Mesodermal cell (in vitro differentiated cells): ENCODE data around the gene C1orf21. TPM values are rescaled to one million over a fixed set of nuclear protein-coding genes. Genes with fewer than 3 reads are reported as not detected.
"Not testable (repeated sequence)": the region's sequence is repeated elsewhere in the genome, so short reads cannot be mapped to it uniquely, and the experiment has no call there.

Source experiments
- H3K27ac ChIP-seq: 2 replicates; pipeline ENCODE4 v1.7.0; 2013; ENCODE audit warnings: mild to moderate bottlenecking, low read depth, low read length, moderate library complexity; ENCODE audit not compliant: severe bottlenecking
- H3K36me3 ChIP-seq: 2 replicates; pipeline ENCODE4 v1.7.1; 2013; ENCODE audit warnings: mild to moderate bottlenecking, low read length, moderate library complexity; ENCODE audit not compliant: control insufficient read depth, insufficient read depth
- H3K4me1 ChIP-seq: one replicate; pipeline ENCODE4 v1.7.1; 2013; ENCODE audit warnings: mild to moderate bottlenecking, low read length; ENCODE audit not compliant: insufficient read depth, control insufficient read depth, poor library complexity, severe bottlenecking
- H3K4me3 ChIP-seq: 2 replicates; pipeline ENCODE4 v1.7.0; 2013; ENCODE audit warnings: low read length, control low read depth, mild to moderate bottlenecking; ENCODE audit not compliant: insufficient read depth, poor library complexity, severe bottlenecking; ENCODE audit errors: extremely low read depth
- H3K9me3 ChIP-seq: 2 replicates; pipeline ENCODE4 v1.7.1; 2013; ENCODE audit warnings: mild to moderate bottlenecking, low read length, moderate library complexity; ENCODE audit not compliant: control insufficient read depth
- WGBS, 2 experiments: methylation state at CpG; one replicate each; pipeline ENCODE4 v1.1.5; 2013; ENCODE audit warnings: missing lambda C conversion rate in 2 of 2; ENCODE audit not compliant: insufficient coverage in 2 of 2; 5-methylcytosine and 5-hydroxymethylcytosine counted together
- polyA plus RNA-seq, 2 experiments: library from polyadenylated mRNA; stranded (reverse); fragments of 50-300 nt; gene quantifications; one replicate each; pipeline ENCODE4 v1.2.3, GENCODE V29; 2013

C1orf21 gene, protein sequence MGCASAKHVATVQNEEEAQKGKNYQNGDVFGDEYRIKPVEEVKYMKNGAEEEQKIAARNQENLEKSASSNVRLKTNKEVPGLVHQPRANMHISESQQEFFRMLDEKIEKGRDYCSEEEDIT
- 31.3 TPM for polyA plus RNA-seq (2013, experiment 1 of 2)
- 42.2 TPM for polyA plus RNA-seq (2013, experiment 2 of 2)

DNA sequence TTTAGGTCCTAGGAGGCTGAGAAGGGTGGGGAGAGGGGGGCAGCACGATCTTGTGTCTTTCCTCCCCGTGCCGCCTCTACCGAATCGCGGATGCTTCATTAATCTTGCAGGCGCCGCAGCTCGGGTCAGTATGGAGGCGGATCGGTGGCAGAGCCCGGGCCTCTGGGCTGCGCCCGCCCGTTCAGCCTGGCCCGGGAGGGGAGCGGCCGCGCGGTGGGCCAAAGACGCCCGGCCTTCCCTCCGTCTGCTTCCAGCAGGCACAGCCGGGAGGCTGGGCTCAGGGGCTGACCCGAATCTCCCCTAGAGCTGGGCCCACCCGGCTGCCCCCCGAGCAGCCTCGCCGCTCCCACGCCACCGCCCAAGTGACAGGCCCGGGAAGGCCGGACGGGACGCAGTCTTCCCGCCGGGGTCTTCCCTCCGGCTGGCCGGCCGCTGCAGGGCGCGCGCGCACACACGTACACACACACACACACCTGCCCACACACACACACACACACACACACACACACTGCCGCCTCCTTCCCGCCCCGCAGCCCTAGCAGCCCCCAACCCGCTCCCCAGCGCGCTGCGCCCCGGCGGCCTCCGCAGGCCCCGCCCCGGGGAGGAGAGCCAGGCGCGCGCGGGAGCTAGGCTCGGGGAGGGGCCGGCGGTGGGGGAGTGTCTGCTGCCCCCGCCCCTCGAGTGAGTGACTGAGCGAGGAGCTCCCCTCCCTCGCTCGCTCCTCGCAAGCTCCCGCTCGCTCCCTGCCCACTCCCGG, at the start of gene C1orf21:
TSS of gene C1orf21 (plus strand) at position 718 of the 757 bp plus-strand sequence. CDS start 90,481 bp downstream, outside the sequence.
- H3K36me3 ChIP-seq = no peaks in the 10 kb centered on the region
- WGBS, 2 experiments = 0% methylated on average over 19 to 42 of the region's 73 CpGs
- H3K4me1 ChIP-seq = peaks cover 5% of the 10 kb centered on the region
- no peaks in the 10 kb centered on the region for H3K9me3 ChIP-seq
- peak within 1 kb of the TSS; percentile 64 for H3K27ac ChIP-seq
- H3K4me3 ChIP-seq = peak within 1 kb of the TSS; percentile 91

DNA sequence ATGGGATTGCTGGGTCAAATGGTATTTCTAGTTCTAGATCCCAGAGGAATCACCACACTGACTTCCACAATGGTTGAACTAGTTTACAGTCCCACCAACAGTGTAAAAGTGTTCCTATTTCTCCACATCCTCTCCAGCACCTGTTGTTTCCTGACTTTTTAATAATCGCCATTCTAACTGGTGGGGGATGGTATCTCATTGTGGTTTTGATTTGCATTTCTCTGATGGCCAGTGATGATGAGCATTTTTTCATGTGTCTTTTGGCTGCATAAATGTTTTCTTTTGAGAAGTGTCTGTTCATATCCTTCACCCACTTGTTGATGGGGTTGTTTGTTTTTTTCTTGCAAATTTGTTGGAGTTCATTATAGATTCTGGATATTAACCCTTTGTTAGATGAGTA, 49.0 kb upstream of the C1orf21 start:
- not testable (repeated sequence) for H3K27ac ChIP-seq, H3K9me3 ChIP-seq, H3K4me3 ChIP-seq, H3K36me3 ChIP-seq, H3K4me1 ChIP-seq
- WGBS, 2 experiments = no CpG with 5 or more reads among the region's 1 CpG

DNA sequence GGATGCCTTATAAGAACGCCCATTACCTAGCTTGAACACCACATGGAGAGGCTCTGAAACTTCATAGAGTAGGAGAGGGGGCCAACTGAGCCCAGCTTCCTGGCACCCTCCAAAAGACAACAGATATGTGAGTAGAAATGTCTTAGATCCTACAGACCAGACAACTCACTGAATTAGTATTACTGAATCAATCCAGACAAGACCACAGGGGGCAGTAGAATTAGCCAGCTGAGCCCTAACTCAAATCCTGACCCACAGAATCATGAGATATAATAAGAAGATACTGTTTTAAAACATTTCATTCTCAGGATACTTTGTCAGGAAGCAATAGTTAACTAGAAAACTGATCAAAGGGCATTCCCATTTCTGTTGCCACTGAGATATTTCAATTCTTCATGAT, 45.8 kb upstream of the C1orf21 start:
- WGBS, 2 experiments = no CpG with 5 or more reads among the region's 1 CpG

DNA sequence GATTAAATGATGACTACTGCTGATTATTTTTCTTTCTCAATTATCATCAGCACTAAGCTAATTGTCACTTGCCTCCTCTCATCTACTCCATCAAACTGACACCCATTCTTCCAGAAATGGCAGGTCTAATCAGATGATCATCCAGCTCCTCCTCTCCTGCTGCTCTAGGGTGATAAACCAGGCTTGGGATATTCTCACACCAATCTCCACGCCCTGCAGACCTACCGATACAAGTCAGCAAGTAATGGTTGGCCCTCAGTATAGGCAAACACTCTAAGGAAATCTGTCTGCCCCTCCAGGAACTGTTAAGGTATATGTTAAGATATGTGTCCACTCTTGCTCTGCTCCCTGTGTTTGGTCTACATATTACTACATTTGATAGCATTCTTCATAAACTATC, 36.3 kb upstream of the C1orf21 start:
- WGBS, 2 experiments = no CpG with 5 or more reads among the region's 2 CpGs
- H3K4me1 ChIP-seq = no peaks in the 10 kb centered on the region

More for the DNA sequence above, 45.8 kb upstream of the C1orf21 start:
- Histone ChIP-seq H3K36me3 (no peaks in the 10 kb centered on the region), H3K27ac (no peak overlapping the region), H3K9me3 (peaks cover 5% of the 10 kb centered on the region), H3K4me3 (no peak overlapping the region), H3K4me1 (no peaks in the 10 kb centered on the region)

DNA sequence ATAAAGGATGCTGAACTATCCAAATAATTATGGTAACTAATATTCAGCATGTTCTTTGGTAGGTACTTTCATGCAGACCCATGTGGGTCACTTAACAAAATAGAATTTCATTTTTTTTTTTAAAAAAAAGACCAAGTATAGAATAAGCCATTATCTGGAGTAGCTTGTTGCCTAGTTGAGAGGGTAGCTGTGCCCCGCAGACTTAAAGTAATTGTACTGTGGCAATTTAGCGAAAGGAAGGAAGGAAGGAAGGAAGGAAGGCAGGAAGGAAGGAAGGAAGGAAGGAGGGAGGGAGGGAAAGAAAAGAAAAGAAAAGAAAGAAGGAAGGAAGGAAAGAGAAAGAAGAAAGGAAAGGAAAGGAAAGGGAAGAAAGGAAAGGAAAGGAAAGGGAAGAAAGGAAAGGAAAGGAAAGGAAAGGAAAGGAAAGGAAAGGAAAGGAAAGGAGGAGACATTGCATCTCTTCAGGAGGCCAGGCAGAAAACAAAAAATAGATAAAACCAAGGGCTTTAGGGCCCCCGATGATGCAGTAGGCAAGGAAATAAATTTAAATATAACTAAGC, 35.3 kb upstream of the C1orf21 start:
- Histone ChIP-seq H3K4me3 (no peak overlapping the region), H3K36me3 (no peaks in the 10 kb centered on the region), H3K27ac (no peak overlapping the region), H3K4me1 (no peaks in the 10 kb centered on the region), H3K9me3 (no peaks in the 10 kb centered on the region)
- 88 to 95% methylated on average over 2 of the region's 3 CpGs for WGBS, 2 experiments

More for the DNA sequence above, 36.3 kb upstream of the C1orf21 start:
- Histone ChIP-seq H3K4me3 (no peak overlapping the region), H3K27ac (no peak overlapping the region), H3K36me3 (no peaks in the 10 kb centered on the region), H3K9me3 (no peaks in the 10 kb centered on the region)

DNA sequence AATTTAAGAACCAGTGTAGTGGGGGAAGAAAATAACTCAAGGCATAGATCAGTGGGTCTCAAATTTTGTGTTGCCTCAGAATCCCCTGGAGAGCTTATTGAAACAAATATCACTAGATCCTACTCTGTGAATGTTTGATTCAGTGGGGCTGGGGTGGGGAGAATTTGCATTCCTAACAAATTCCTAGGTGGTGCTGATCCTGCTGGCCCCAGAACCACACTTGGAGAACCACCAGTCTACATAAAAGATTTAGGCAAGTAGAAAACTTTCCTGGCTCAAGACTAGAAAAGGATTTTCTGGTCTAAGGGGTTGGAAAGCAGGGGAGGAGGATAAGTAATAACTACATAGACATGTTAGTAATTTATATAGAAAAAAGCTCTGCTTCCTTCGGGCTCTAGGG, 34.1 kb upstream of the C1orf21 start:
- Histone ChIP-seq H3K4me3 (no peak overlapping the region), H3K9me3 (no peaks in the 10 kb centered on the region), H3K27ac (no peak overlapping the region), H3K36me3 (no peaks in the 10 kb centered on the region), H3K4me1 (no peaks in the 10 kb centered on the region)
- 80% methylated on average over 1 of the region's 1 CpG; no CpG with 5 or more reads in 1 of the 2 experiments for WGBS, 2 experiments

DNA sequence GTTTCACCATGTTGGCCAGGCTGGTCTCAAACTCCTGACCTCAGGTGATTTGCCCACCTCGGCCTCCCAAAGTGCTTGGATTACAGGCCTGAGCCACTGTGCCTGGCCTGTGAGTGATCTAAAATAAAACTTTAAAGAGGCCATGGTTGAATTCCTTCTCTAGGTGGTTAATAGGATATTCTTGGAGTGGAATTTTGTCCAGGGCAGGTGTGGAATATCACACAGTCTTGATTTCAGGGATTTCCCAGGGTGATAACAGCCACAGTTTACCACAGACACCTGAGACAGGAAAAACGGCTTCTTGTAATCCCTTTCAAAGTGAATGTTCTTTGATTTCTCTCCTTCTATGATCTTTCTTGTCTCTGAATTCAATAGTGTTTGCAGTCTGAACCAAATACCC, 32.1 kb upstream of the C1orf21 start:
- Histone ChIP-seq H3K4me3 (no peak overlapping the region), H3K27ac (no peak overlapping the region), H3K4me1 (no peaks in the 10 kb centered on the region), H3K9me3 (no peaks in the 10 kb centered on the region), H3K36me3 (no peaks in the 10 kb centered on the region)
- WGBS, 2 experiments = 100% methylated on average over 1 to 2 of the region's 2 CpGs

DNA sequence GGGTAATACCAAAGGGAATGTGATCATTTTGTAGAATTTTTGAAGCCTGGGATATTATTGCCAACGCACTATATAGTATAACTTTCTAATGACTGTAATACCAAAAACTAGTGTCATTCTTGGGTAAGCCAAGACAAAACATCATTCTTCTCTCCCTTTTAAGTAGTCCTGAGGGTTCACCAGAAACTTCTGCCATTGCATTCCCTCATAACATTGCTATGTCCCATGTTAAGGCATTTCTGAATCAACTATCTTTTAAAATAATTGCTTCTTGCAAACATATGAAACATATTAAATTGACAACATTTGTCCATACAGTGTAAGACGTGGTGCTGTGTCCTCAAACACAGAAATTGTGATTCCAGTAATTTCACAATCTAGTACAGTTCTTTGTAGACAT, 29.9 kb upstream of the C1orf21 start:
- Histone ChIP-seq H3K36me3 (no peaks in the 10 kb centered on the region), H3K4me1 (no peaks in the 10 kb centered on the region), H3K27ac (no peak overlapping the region), H3K4me3 (no peak overlapping the region), H3K9me3 (no peaks in the 10 kb centered on the region)
- 80% methylated on average over 1 of the region's 2 CpGs; no CpG with 5 or more reads in 1 of the 2 experiments for WGBS, 2 experiments

DNA sequence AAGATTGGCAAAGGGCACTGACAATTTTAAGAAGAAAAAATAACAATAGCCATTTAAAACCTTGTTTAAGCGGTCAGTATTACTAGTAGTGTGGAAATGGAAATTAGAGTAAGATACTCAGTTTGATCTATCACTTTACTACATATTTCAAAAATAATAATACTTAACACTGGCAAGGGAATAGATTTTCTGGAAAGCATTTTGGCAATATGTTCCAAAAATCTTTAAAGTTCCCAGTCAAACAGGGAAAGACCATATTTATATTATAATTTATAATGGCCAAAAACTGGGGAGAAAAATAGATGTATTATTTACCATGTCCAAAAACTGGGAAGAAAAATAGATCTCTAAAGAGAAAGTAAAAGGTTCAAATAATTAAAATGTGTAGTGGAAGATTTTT, 28.6 kb upstream of the C1orf21 start:
- no peak overlapping the region for H3K4me3 ChIP-seq
- no CpG with 5 or more reads among the region's 1 CpG for WGBS, 2 experiments
- H3K9me3 ChIP-seq = no peaks in the 10 kb centered on the region
- no peaks in the 10 kb centered on the region for H3K36me3 ChIP-seq
- H3K4me1 ChIP-seq = no peaks in the 10 kb centered on the region
- no peak overlapping the region for H3K27ac ChIP-seq

DNA sequence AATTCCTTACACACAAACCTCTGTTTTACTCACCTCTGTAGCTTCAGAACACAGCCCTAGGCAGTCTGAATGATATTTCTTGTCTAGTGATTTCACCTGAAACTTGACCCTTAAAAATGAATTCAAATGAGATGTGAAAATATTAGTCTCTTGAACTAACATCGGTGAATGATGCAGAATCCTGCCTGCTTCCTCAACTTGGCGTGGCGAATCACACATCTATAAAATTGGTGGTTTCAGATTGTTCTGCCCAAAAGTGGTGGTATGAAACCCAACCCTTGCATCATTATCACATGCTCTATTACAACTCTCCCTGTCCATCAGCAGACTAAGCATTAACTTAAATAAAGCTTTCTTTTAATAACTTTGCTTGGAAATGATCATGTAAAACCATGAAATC, 26.9 kb upstream of the C1orf21 start:
- Histone ChIP-seq H3K9me3 (no peaks in the 10 kb centered on the region), H3K4me1 (no peaks in the 10 kb centered on the region), H3K27ac (no peak overlapping the region), H3K4me3 (no peak overlapping the region), H3K36me3 (no peaks in the 10 kb centered on the region)
- 87 to 100% methylated on average over 3 of the region's 3 CpGs for WGBS, 2 experiments

DNA sequence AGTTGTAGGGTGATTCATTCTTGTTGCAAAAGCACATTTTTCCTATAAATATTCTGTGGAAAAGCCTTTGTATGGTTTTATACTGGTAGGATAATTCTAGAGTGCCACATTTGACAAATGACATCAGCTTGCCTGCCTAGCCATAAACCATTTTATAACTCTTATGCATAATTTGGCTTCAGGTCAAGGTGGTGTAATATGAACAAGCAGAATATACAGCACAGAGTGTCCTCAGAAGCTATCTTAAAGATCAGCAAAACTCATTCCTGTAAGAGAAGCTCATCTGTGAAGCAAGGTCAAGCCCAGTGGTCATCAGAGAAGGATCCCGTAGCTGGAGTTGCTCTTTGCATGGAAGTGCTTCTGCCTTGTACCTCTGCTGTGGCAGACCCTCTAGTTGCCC, 24.0 kb upstream of the C1orf21 start:
- no peaks in the 10 kb centered on the region for H3K4me1 ChIP-seq
- H3K4me3 ChIP-seq = no peak overlapping the region
- H3K27ac ChIP-seq = no peak overlapping the region
- no peaks in the 10 kb centered on the region for H3K36me3 ChIP-seq
- 100% methylated on average over 1 of the region's 1 CpG for WGBS, 2 experiments
- no peaks in the 10 kb centered on the region for H3K9me3 ChIP-seq
